ENCODE results near the gene ALPK3. TPM values are rescaled to one million over a fixed set of nuclear protein-coding genes. Genes with fewer than 3 reads are reported as not detected.

Gene ALPK3
- total and polyA plus RNA-seq, 2 experiments from 2014 or later: 3.7 to 29.7 TPM

DNA sequence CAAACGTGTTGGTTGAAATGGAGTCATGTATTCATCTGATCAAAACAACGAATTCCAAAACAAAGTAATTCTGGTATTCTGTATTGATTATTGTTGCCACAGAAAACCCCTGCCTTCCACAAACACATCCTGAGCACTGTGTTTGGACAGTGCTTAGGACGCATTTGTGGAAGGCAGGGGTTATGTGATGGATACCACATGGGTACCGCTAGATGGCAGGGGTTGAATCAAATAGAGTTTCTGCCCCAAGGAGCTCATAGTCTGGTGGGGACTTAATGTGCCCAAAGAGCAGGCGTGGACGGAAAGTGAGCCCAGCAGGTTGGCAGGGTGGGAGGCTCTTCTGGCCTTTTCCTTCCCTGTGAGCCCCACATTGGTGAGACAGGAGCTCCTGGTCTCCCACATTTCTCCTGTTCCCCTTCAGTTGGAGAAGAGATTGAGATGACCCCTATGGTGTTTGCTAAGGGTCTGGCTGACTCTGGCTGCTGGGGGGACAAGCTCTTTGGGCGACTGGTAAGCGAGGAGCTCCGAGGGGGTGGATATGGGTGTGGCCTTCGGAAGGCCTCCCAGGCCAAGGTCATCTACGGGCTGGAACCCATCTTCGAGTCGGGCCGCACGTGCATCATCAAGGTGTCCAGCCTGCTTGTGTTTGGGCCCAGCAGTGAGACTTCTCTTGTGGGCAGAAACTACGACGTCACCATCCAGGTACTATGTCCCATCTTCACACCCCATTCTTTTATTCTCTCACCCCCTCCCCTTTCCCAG is 45.2 kb downstream of the ALPK3 start:
- no peaks in the 10 kb centered on the region for H3K9me2 ChIP-seq (ENCODE audit: insufficient read depth)
- no peaks in the 10 kb centered on the region; the same call in 1 of the 2 replicates for H4K20me1 ChIP-seq (replicated peaks; ENCODE audit: insufficient read depth)
- TF ChIP-seq ZNF114 (CRISPR knock-in tag; IDR thresholded peaks at IDR 0.05): no peak
- TF ChIP-seq, protein P1, sequence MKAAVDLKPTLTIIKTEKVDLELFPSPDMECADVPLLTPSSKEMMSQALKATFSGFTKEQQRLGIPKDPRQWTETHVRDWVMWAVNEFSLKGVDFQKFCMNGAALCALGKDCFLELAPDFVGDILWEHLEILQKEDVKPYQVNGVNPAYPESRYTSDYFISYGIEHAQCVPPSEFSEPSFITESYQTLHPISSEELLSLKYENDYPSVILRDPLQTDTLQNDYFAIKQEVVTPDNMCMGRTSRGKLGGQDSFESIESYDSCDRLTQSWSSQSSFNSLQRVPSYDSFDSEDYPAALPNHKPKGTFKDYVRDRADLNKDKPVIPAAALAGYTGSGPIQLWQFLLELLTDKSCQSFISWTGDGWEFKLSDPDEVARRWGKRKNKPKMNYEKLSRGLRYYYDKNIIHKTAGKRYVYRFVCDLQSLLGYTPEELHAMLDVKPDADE (IDR thresholded peaks at IDR 0.05): no peak
- TF ChIP-seq, protein P2, sequence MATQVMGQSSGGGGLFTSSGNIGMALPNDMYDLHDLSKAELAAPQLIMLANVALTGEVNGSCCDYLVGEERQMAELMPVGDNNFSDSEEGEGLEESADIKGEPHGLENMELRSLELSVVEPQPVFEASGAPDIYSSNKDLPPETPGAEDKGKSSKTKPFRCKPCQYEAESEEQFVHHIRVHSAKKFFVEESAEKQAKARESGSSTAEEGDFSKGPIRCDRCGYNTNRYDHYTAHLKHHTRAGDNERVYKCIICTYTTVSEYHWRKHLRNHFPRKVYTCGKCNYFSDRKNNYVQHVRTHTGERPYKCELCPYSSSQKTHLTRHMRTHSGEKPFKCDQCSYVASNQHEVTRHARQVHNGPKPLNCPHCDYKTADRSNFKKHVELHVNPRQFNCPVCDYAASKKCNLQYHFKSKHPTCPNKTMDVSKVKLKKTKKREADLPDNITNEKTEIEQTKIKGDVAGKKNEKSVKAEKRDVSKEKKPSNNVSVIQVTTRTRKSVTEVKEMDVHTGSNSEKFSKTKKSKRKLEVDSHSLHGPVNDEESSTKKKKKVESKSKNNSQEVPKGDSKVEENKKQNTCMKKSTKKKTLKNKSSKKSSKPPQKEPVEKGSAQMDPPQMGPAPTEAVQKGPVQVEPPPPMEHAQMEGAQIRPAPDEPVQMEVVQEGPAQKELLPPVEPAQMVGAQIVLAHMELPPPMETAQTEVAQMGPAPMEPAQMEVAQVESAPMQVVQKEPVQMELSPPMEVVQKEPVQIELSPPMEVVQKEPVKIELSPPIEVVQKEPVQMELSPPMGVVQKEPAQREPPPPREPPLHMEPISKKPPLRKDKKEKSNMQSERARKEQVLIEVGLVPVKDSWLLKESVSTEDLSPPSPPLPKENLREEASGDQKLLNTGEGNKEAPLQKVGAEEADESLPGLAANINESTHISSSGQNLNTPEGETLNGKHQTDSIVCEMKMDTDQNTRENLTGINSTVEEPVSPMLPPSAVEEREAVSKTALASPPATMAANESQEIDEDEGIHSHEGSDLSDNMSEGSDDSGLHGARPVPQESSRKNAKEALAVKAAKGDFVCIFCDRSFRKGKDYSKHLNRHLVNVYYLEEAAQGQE (IDR thresholded peaks at IDR 0.05; ENCODE audit: unreplicated experiment): no peak
- TF ChIP-seq, protein P3, sequence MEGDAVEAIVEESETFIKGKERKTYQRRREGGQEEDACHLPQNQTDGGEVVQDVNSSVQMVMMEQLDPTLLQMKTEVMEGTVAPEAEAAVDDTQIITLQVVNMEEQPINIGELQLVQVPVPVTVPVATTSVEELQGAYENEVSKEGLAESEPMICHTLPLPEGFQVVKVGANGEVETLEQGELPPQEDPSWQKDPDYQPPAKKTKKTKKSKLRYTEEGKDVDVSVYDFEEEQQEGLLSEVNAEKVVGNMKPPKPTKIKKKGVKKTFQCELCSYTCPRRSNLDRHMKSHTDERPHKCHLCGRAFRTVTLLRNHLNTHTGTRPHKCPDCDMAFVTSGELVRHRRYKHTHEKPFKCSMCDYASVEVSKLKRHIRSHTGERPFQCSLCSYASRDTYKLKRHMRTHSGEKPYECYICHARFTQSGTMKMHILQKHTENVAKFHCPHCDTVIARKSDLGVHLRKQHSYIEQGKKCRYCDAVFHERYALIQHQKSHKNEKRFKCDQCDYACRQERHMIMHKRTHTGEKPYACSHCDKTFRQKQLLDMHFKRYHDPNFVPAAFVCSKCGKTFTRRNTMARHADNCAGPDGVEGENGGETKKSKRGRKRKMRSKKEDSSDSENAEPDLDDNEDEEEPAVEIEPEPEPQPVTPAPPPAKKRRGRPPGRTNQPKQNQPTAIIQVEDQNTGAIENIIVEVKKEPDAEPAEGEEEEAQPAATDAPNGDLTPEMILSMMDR (conservative IDR thresholded peaks at IDR 0.05; ENCODE audit: low read depth in 2 of 2): peak in 1 of 2 experiments; percentile 37; a peak in 2 of 4 replicates
- peaks cover 2% of the 10 kb centered on the region for H3K27me3 Mint-ChIP-seq (ENCODE audit: insufficient read depth, low read depth, poor library complexity)
- H3K4me2 ChIP-seq: no peak overlapping the region
- ATAC-seq (no peak), DNase-seq (ENCODE audit: low spot score) (no peak)
- no peaks in the 10 kb centered on the region; the same call in 2 of the 3 replicates for H3K4me1 Mint-ChIP-seq
- H3K4me1 ChIP-seq (ENCODE audit: insufficient read depth): no peaks in the 10 kb centered on the region
- peaks cover 3% of the 10 kb centered on the region; the same call in 1 of the 2 replicates for H3K36me3 ChIP-seq (ENCODE audit: insufficient read depth)
- H3K79me2 ChIP-seq (replicated peaks; ENCODE audit: insufficient read depth): no peaks in the 10 kb centered on the region
- H3K4me3 Mint-ChIP-seq: no peak overlapping the region
- no peak overlapping the region for H3K27ac Mint-ChIP-seq
- H3K36me3 Mint-ChIP-seq (ENCODE audit: low read depth): no peaks in the 10 kb centered on the region; the same call in 2 of the 3 replicates
- H3K27ac ChIP-seq (ENCODE audit: low read depth): no peak overlapping the region
- H3K9me3 Mint-ChIP-seq: no peaks in the 10 kb centered on the region
- H3F3A ChIP-seq (replicated peaks; ENCODE audit: low read depth): no peaks in the 10 kb centered on the region
- H2AFZ ChIP-seq: no peak overlapping the region
- H3K4me3 ChIP-seq: no peak overlapping the region
- H3K27me3 ChIP-seq (ENCODE audit: insufficient read depth): no peaks in the 10 kb centered on the region

DNA sequence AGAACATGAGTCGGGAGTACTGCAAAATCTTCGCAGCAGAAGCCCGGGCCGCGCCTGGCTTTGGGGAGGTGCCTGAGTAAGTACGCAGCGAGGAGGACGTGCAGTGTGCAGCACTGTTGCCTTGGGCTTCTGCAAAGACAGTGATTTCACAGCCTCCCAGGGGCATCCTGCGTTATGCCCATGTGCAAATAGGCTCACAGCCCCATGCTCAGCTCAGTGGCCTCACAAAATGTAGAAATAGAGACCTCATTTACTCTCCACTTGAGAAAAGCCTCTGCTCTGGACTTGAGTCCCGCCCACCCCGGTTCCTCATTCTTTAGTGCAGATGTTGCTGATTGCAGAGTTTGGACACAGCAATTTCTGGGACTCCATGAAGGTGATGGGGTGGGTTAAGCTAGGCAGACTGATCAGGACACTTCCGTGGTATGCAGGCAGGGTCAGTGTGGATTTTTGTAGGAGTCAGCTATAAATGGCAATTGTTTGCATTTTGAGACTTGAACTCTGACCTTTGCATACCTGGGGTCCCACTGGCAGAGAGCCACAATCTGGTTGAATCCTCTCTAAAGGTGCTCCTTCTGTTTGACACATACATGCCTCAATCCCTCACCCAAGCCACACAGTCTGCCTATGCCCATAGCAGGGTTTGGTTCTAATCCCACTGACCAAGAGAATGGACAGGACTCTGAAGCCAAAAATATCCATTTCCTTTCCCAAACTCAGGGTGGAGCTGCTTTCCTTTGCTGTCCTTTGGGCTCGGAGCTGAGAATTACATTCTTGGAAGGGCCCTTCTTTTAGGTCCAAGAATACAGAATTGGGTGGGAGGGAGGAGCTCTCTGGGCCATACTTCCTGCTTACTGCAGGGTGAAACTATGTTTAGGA is 46.6 kb downstream of the ALPK3 start:
- H2AFZ ChIP-seq: no peak overlapping the region
- no peaks in the 10 kb centered on the region for H3K9me2 ChIP-seq (ENCODE audit: insufficient read depth)
- Mint-ChIP-seq H3K4me1 (no peaks in the 10 kb centered on the region; the same call in 2 of the 3 replicates), H3K4me3 (no peak overlapping the region), H3K9me3 (no peaks in the 10 kb centered on the region), H3K27ac (no peak overlapping the region), H3K36me3 (ENCODE audit: low read depth) (no peaks in the 10 kb centered on the region; the same call in 1 of the 3 replicates), H3K27me3 (ENCODE audit: insufficient read depth, low read depth, poor library complexity) (peaks cover 2% of the 10 kb centered on the region)
- H3K4me3 ChIP-seq: no peak overlapping the region
- no peak overlapping the region for H3K4me2 ChIP-seq
- no peaks in the 10 kb centered on the region for H3F3A ChIP-seq (replicated peaks; ENCODE audit: low read depth)
- DNase-seq (ENCODE audit: low spot score): no peak
- no peak for TF ChIP-seq EZH2phosphoT487 (IDR thresholded peaks at IDR 0.05; ENCODE audit: unreplicated experiment)
- TF ChIP-seq, protein P3 (conservative IDR thresholded peaks at IDR 0.05; ENCODE audit: low read depth in 2 of 2): peak in 1 of 2 experiments; percentile 35; a peak in 2 of 4 replicates
- TF ChIP-seq, protein P2 (IDR thresholded peaks at IDR 0.05; ENCODE audit: unreplicated experiment): no peak
- H3K79me2 ChIP-seq (replicated peaks; ENCODE audit: insufficient read depth): no peaks in the 10 kb centered on the region
- no peak; the same call in 2 of the 3 replicates for ATAC-seq
- no peaks in the 10 kb centered on the region; the same call in 1 of the 2 replicates for H4K20me1 ChIP-seq (replicated peaks; ENCODE audit: insufficient read depth)
- H3K27me3 ChIP-seq (ENCODE audit: insufficient read depth): no peaks in the 10 kb centered on the region
- H3K36me3 ChIP-seq (ENCODE audit: insufficient read depth): peaks cover 3% of the 10 kb centered on the region; the same call in 1 of the 2 replicates
- no peak overlapping the region for H3K27ac ChIP-seq (ENCODE audit: low read depth)
- no peaks in the 10 kb centered on the region for H3K4me1 ChIP-seq (ENCODE audit: insufficient read depth)

All from GM23338 (cell line).